Medulla oblongata (tissue), 1 donor: ENCODE measurements around the gene CAPN11.

Experiments used
- DNase-seq: peaks from one replicate; pipeline ENCODE4 v3.0.0-alpha.2; 2015; ENCODE audit errors: extremely low spot score

CAPN11 gene

DNA sequence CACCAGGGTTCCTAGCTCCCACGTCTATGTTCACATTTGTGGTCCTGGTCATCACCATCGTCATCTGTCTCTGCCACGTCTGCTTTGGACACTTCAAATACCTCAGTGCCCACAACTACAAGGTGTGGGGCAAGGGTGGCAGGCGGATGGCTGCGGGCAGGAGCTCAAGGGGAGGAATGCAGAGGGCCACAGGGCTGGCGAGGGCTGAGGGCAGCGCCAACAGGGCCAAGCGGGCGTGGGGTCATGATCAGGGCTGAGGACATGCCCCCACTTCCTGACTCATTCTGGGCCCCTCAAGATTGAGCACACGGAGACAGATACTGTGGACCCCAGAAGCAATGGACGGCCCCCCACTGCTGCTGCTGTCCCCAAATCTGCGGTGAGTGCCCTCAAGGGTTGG is 4.6 kb upstream of the CAPN11 start:
- DNase-seq: no peak

DNA sequence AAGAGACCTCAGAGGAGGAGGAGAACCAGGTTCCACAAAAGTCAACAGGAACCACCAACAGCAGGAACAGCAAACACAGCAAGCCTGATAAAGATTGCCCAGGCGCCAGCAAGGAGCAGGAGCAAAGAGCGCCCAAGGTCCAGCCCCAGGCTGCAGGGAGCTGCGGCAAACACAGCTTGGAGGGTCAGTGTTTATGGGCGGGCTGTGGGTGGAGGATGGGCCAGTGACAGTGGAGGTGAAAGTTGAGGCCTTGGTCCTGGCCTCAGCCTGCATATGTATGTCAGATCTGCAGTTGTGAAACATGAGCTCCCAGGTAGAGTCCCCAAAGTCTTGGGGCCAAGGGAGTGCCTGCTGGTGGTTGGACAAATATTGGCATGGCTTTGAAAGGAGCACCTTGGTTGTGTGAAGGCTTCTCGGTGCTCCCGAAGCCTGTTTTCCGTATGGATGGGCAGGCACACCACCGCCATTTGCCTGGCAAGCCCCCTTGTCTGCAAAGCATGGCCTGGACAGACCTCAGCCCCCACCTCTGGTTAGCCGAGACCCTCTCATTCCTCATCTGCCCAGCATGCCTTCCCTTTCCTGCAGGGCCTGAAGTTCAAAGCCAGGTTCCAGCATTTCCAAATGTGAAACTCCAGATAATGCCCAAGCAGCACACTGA is 2.0 kb upstream of the CAPN11 start:
- no peak for DNase-seq

DNA sequence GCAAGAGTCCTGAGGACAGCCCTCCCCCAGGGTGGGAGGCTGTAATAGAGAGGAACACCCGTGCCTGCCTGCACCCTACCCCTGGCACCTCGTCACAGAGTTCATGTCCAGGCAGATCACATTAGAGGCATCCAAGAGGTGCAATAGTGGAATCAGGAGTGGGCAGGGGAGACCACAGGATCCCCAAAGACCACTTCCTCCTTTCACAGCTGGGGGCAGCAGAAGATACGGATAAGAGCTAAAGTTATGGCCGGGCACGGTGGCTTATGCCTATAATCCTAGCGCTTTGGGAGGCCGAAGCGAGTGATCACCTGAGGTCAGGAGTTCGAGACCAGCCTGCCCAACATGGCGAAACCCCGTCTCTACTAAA is 1.5 kb upstream of the CAPN11 start:
- no peak for DNase-seq

DNA sequence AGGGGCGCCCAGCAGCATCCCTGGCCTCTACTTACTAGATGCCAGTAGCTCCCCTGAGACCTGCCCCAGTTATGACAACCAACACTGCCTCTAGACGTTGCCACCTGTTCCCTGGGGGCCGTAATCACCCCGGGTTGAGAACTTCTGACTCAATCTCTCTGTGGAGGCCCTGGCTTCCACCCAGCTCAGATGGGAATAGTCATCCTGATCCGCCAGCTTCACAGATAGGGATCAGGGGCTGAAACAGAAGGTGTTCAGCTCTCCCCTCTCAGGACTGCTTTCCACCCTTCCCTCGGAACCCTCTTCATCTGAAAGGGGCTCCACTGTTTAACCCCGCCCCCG is 3.3 kb downstream of the CAPN11 start:
- no peak for DNase-seq

DNA sequence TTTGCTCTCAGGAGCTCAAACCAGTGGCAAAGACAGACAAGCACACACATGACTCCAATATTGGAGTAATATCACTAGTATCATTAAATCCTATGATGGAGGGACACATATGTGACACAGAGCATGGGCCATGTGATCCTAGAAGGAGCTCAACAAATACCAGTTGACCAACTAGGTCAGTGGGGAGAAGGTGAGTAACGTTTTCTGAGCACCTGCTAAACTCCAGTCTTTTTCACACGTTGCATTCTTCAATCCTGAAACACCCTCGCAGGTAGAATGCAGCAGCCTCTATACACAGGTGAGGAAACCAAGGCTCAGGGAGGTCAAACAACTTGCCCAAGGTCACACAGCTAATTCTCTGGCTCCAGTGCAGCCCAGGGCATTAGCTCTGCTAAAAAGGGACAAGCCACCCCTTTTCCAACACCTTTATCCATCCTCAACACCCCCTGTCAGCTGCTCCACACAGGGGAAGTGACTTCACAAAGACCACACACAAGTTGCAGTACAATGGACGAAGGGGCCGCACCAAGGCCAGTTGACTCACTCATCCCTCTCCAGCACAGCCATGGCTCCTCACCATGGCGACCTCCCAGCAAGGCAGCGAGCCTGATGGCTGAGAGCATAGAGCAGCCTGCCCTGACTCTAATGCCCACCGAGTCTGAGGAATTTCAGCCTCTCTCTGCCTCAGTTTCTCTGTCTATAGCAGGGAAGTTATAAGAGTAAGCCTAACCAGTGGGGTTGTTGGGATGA is 4.4 kb downstream of the CAPN11 start:
- DNase-seq: no peak

DNA sequence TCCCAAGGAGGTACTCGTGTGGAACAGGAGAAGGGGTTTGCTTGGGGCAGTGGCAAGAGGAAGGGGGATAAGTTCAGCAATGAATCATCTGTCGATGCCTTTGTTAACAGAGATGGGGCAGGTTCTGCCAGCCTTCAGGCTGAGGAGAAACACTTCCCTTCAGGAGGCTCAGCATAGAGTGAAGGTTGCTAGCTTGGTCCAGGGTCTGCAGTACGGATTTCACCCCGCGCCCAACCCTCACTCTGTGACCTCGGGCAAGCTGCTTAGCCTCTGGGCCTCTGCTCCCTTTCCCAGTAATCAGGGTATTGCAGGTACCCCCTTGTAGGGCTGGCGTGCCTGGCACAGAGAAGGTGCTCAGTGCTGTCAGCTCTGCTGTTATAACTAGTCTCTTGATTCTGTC is 7.5 kb downstream of the CAPN11 start:
- DNase-seq: no peak

DNA sequence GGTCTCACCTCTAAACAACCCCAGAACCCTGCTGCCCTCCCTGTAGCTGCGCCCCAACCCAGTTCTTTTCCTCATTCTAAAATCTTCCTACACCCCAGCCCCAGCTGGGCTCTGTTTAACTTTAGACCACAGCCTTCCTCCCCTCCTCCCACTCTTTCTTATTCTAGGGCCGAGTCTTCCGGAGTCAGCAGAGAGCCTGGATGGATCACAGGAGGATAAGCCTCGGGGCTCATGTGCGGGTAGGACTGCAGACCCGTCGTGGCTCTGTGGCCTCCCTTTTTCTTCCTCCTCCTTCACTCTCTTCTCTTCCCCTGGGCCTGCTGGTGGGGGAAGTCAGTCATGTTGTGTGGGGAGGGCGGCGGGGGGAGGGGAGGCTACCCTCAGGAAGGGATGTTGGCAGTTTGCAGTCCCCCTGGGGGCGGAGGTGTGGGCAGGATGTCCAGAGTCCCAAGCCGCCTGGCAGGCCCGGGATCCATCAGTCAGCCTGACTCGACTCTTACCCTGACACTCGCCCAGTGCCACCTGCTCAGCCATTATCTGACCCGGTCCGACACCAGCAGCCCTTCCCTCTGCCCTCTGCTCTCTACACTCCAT is 8.1 kb downstream of the CAPN11 start:
- no peak for DNase-seq

DNA sequence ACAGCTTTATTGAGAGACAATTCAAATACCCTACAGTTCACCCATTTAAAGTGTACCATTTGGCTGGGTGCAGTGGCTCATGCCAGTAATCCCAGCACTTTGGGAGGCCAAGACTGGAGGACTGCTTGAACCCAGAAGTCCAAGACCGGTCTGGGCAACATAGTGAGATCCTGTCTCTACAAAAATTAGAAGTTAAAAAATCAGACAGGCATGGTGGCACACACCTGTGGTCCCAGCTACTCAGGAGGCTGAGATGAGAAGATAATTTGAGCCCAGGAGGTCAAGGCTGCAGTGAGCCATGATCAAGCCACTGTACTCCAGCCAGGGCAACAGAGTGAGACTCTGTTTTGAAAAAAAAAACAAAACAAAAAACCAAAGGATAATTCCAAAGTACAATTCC is 8.9 kb downstream of the CAPN11 start:
- DNase-seq: no peak

DNA sequence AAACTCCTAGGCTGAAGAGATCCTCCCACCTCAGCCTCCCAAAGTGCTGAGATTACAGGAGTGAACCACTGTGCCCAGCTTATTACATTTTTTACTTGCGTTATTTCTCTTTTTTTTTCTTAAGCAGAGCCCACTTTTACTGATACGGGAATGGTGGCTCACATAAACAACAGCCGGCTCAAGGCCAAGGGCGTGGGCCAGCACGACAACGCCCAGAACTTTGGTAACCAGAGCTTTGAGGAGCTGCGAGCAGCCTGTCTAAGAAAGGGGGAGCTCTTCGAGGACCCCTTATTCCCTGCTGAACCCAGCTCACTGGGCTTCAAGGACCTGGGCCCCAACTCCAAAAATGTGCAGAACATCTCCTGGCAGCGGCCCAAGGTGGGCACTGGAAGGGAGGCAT is 10.5 kb downstream of the CAPN11 start:
- DNase-seq: no peak

DNA sequence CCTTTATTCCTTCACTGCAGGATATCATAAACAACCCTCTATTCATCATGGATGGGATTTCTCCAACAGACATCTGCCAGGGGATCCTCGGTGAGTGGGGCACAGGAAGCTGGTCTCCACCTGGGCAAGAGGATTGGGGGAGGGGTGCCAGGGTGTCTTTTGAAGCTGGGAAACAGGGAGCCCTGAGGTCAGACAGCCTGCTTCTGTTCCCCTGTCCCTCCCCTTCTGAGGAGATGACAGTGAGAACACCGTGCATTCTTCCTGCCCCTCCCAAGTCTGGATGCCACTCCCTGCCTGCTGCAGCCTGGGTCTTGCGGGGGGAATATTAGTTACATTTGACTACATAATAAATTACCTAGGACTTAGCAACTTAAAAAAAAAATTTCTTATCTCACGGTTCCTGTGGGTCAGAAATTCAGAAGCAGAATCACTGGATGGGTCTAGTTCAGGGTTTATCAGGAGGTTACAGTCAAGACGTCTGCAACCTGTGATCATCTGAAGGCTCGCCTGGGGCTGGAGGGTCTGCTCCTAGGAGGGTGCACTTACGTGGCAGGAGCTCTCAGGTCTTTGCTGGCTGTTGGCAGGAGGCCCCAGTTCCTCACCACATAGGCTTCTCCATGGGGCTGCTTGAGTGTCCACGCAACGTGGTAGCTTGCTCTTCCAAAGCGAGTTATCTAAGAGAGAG is 11.4 kb downstream of the CAPN11 start:
- no peak for DNase-seq

DNA sequence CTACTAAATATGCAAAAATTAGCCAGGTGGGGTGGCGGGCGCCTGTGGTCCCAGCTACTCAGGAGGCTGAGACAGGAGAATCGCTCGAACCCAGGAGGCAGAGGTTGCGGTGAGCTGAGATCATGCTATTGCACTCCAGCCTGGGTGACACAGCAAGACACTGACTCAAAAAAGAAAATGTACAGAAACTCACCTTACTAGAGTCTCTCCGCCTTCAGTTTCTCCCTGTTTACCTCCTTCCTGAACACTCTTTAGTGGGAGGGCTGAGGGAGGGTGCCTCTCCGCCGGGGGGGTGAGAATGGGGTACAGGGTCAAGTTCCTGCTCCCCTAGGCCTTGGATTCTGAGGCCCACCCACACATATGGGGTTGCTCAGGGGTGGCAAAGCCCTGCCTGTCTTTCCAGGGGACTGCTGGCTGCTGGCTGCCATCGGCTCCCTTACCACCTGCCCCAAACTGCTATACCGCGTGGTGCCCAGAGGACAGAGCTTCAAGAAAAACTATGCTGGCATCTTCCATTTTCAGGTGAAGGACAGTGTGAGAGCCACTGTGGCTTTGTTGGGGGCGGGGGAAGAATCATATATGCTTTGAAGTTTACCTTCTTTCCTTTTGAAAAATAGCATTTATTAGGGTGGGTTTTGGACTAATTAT is 13.4 kb downstream of the CAPN11 start:
- no peak for DNase-seq

DNA sequence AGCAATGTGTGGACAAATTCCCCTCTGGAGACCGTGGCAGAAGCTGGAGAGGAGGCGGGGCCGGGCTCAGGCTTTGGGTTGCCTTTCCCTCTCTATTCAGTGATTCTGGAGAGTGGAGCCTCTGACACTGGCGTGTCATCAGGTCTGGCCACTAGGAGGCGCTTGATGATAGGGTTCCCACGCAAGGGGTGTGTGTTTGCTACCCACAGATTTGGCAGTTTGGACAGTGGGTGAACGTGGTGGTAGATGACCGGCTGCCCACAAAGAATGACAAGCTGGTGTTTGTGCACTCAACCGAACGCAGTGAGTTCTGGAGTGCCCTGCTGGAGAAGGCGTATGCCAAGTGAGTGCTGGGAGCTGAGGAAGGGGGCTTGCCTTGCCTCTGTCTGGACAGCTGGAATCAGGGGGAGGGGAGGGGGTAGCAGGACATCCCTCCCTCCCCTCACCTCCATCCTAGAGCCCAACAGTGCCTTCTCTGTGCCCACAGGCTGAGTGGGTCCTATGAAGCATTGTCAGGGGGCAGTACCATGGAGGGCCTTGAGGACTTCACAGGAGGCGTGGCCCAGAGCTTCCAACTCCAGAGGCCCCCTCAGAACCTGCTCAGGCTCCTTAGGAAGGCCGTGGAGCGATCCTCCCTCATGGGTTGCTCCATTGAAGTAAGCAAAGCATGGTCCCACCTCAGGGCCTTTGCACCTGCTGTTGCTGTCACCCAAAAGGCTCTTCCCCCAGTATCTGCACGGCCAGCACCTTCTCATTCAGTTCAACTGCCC is 14.3 kb downstream of the CAPN11 start:
- peak; percentile 87 for DNase-seq

DNA sequence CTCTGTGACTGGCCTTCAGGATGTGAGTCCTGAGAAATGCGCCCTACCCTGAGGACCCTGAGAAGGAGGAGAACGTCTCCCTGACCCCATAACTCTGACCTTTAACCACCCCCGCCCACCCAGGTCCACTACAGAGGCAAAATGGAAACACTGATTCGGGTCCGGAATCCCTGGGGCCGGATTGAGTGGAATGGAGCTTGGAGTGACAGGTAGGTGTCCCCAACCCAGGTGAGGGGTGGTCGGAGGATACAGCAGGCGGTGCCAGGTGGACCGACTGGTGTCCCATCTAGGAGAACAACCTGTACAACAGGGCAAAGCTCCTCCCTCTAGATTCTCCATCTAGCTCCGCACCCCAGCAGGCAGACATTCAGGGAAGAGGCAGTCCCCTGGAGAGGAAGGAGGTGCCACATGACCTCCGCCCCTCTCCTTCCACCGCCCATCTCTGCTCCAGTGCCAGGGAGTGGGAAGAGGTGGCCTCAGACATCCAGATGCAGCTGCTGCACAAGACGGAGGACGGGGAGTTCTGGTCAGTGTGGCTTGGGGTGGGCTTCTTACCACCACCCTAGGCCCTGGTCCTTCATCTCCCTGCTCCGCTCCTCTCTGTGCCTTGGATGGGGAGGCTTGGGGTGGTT is 17.6 kb downstream of the CAPN11 start:
- DNase-seq: no peak

DNA sequence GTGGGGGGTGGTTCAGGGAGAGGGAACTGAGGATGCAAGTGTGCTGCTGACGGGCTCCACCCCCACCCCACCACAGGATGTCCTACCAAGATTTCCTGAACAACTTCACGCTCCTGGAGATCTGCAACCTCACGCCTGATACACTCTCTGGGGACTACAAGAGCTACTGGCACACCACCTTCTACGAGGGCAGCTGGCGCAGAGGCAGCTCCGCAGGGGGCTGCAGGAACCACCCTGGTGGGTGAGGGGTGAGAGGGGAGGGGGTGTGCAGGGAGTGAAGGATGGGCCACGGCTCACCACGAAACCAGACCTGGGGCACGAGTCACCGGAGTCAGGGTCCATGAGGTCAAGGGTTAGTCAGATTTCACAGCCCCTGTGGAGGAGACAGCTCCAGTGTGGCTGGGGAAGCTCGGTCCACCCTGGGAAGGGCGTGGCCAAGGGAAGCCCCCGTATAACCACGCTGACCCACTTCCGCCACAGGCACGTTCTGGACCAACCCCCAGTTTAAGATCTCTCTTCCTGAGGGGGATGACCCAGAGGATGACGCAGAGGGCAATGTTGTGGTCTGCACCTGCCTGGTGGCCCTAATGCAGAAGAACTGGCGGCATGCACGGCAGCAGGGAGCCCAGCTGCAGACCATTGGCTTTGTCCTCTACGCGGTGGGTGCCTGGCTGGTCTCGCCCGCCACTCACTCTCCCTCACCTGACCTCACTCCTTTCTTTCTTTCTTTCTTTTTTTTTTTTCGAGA is 18.3 kb downstream of the CAPN11 start:
- DNase-seq: no peak

DNA sequence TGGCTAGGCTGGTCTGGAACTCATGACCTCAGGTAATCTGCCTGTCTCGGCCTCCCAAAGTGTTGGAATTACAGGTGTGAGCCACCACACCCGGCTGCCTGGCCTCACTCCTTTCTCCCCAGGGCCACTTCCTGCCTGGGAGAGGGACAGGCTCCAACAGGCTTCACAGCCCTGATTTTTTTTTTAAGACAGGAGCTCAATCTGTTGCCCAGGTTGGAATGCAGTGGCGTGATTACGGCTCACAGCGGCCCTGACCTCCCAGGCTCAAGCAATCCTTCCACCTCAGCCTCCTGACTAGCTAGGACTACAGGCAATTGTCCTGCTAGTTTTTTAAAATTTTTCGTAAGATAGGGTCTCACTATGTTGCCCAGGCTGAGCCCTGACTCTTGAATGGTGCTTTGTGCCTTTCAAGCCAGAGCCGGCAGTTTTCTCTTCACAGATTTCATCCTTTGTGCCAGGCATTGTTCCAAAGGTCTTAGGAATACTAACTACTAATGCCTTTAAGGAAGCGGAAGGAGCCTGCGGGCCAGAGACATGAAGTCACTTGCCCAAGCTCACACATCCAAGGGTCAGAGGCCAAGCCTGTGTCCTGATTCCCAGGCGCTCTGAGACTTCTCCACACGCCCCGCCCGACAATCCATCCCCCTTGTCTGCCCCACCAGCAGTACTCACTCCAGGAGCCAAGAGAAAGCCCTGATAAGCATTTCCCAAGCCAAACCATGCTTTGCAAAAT is 19.2 kb downstream of the CAPN11 start:
- no peak for DNase-seq

DNA sequence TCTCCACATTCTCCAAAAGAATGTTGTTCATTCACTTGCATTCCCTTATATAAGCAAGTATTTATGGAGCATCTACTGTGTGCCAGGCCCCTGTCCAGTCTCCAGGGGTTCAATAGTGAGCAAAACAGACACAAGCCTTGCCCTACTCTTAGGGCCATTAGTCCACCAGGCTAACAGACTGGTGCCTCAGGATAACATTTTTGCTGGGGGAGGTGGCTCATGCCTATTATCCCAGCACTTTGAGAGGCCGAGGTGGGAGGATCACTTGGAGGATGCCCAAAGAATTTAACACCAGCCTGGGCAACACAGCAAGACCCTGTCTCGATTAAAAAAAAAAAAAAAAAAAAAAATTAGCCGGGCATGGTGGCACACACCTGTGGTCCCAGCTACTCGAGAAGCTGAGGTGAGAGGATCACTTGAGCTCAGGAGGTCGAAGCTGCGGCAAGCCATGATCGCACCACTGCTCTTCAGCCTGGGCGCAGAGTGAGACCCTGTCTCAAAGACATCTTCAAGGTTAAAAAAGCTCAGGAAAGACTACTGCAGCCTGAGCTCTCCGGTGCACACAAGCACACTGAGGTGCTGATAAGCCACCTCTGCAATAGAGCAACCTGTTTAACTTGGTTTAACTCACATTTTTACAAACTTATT is 19.9 kb downstream of the CAPN11 start:
- no peak for DNase-seq

DNA sequence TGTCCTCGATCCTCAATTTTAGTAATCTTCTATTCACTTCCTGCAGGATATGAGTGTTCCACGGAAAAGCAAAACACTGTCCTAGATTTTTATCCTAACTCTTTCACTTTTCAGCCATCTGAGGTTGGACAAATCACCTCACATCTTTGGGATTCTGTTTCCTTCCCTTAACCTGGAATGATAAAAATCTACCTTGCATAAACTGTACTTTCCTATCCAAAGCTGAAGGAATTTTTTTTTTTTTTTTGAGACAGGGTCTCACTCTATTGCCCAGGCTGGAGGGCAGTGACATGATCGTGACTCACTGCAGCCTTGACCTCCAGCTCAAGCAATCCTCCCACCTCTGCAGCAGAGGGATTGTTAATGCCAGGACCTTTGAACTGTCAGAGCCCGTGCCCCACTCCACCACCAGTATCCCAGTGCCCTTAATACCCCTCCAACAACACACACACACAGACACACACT is 20.5 kb downstream of the CAPN11 start:
- DNase-seq: no peak

DNA sequence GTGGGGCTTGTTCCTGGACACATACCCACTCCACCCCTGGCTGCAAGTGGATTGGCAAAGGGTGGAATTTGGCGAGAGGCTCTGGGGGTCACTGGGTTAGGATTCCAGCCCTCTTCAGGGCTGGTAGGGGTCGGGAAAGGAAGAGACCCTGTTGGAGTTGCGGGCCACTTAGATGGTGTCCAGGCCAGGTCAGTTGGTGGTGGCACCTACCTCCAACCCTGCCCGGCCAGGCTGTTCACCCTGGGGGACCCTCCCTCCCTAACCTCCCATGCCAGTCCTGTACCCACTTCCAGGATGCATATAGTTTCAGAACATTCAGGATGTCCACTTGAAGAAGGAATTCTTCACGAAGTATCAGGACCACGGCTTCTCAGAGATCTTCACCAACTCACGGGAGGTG is 21.0 kb downstream of the CAPN11 start:
- no peak for DNase-seq

DNA sequence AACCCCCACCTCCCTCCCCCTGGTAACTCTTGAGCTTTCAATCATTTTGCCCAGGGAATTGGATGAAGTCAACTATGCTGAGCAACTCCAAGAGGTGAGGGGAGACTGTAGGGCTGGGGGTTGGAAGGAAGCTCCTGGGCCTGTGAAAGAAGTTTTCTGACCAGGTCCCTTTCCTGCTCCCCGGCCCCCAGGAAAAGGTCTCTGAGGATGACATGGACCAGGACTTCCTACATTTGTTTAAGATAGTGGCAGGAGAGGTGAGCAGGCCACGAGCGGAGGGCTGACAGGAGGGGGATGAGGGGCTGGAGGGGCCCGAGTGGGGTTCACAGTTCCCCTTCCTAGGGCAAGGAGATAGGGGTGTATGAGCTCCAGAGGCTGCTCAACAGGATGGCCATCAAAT is 21.8 kb downstream of the CAPN11 start:
- no peak for DNase-seq
